ENCODE data around the gene PDE3A.

PDE3A gene

DNA sequence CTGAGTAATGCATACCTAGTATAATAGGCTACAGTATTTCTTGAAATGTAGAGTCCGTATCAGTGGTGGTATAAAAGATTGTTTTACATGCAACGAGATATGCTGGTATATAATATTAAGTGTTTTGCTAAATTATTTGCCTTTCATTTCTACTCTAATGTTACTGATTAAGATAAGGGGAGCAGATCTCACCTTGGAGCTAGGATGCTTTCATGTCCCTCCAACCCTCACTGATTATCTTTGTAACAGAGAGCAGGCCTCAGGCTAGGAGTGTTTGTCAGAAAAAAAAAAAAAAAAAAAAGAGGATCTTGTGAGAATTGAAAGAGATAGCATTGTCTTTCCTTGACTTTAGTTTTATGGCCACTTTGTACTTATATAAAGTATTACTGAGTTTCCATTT is 92.6 kb downstream of the PDE3A start:
- Histone ChIP-seq H3K27ac (no peak overlapping the region), H3K4me3 (no peak overlapping the region)
- TF ChIP-seq, protein P1, sequence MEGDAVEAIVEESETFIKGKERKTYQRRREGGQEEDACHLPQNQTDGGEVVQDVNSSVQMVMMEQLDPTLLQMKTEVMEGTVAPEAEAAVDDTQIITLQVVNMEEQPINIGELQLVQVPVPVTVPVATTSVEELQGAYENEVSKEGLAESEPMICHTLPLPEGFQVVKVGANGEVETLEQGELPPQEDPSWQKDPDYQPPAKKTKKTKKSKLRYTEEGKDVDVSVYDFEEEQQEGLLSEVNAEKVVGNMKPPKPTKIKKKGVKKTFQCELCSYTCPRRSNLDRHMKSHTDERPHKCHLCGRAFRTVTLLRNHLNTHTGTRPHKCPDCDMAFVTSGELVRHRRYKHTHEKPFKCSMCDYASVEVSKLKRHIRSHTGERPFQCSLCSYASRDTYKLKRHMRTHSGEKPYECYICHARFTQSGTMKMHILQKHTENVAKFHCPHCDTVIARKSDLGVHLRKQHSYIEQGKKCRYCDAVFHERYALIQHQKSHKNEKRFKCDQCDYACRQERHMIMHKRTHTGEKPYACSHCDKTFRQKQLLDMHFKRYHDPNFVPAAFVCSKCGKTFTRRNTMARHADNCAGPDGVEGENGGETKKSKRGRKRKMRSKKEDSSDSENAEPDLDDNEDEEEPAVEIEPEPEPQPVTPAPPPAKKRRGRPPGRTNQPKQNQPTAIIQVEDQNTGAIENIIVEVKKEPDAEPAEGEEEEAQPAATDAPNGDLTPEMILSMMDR (IDR thresholded peaks at IDR 0.05) = no peak
- no peak for DNase-seq (ENCODE audit: low spot score)

GRCh38 chr12:20463913-20464524 is 95.7 kb downstream of the PDE3A start:
- TF ChIP-seq, protein P1 (IDR thresholded peaks at IDR 0.05) = peak; percentile 52
- no peak for DNase-seq (ENCODE audit: low spot score)
- Histone ChIP-seq H3K27ac (peak overlapping the region in 1 of 2 donors; percentile 59), H3K4me3 (no peak overlapping the region)

DNA sequence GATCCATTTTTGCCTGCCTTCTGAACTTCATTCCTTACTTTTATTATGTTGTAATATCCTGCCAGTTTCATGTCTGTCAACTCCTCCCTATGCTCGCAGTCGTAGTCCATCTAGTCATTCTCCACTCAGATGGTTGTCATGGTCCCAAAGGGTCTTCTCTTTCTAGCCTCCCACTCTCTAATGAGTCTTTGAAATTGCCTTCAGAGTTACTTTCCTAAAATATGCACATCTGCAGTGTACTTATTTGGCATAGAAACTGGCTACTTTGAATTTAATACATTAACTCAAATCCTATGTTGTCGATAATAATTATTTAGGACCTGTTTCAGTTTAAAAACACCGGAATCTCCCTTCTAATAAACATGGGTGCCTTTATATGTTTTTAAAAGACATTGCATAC is 101.0 kb downstream of the PDE3A start:
- no peak for DNase-seq (ENCODE audit: low spot score)
- no peak overlapping the region for H3K4me3 ChIP-seq
- TF ChIP-seq, protein P1 (IDR thresholded peaks at IDR 0.05) = no peak
- H3K27ac ChIP-seq = peak overlapping the region; percentile 67 to 78

DNA sequence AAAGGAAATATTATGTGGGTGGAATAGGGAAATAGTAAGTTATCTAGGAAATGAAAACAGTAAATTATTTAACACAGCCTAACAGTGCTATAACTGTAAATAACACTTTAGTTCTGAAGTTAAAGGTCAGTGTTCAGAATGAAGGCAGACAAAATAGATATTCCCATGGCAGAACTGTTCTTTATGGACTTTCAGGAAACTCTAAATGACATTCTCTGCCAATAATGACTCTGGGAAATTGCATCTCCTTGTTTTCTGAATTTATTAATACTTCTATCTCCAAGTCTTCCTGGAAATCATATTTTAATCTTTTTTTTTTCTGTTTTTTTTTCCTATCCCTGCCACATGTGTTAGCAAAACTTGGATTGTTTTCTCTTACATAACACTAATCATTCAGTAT is 101.4 kb downstream of the PDE3A start:
- Histone ChIP-seq H3K4me3 (no peak overlapping the region), H3K27ac (peak overlapping the region; percentile 67 to 78)
- TF ChIP-seq, protein P1 (IDR thresholded peaks at IDR 0.05) = no peak
- no peak for DNase-seq (ENCODE audit: low spot score)

DNA sequence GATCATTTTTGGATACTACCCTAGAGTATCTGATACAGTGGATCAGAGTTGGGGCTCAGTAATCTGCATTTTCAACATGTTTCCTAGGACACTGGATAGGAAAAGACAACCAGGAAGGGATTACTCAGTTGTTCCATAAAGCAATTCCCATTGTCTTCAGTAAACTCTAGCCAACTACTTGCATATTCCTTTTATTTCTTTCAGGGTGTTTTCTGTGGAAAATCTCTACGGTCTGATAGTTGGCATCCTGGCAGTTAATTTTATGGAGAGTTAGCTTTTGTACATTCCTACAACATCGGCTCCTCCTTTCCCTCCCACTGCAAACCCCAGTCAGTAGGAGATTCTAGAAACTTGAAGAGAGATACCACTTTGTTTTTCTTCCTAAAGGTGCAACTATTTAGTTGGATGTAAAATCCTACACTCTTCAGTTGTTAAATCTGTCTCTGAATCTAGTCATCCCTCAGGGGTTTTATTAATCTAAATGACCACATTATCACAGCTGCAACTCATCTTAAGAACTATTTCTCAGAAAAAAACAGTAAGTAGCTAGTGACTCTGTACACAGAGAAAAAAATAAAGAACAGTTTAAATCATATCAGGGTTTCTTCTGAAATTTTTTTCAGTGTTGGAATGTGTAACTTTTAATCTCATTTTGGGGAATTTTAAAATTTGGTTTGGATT is 103.9 kb downstream of the PDE3A start:
- no peak for DNase-seq (ENCODE audit: low spot score)
- Histone ChIP-seq H3K4me3 (no peak overlapping the region), H3K27ac (peak overlapping the region; percentile 10 to 74)
- TF ChIP-seq, protein P1 (IDR thresholded peaks at IDR 0.05) = no peak

DNA sequence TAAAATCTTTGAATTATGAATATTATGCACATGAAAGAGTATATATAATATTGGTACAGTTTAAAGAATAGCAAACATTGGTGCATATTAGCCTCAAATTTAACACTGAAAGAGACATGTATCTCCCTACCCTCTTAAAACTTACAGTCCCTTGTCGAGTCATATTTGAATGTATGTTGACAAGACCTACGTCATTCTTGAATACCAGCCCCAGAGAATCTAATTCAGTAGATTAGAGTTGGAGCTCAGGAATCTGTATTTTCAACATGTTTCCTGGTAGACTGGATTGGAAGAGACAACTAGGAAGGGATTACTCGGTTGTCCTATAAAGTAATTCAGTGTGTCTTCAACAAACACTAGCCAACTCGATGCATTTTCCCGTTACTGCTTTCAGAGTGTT is 104.8 kb downstream of the PDE3A start:
- H3K4me3 ChIP-seq = no peak overlapping the region
- H3K27ac ChIP-seq = peak overlapping the region; percentile 44 to 65
- no peak for DNase-seq (ENCODE audit: low spot score)
- TF ChIP-seq, protein P1 (IDR thresholded peaks at IDR 0.05) = no peak

DNA sequence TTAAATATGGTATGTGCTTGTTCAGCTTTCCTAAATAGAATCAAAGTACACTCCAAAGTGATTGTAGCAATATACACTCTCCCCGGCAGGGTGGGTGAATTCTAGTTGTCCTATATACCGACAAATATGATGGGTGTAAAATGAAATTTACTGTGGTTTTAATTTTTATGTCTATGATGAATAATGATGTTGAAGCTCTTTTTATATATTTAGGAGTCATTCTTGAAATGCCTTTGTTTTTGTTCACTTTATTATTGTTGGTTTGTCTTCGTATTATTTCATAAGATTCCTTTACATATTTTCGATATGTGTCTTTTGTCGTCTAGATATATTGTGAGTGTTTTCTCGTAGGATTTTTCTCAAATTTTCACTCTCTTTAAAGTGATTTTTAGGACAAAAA is 105.7 kb downstream of the PDE3A start:
- TF ChIP-seq, protein P1 (IDR thresholded peaks at IDR 0.05) = no peak
- no peak for DNase-seq (ENCODE audit: low spot score)
- no peak overlapping the region for H3K4me3 ChIP-seq
- peak overlapping the region; percentile 44 to 78 for H3K27ac ChIP-seq

All from coronary artery (tissue), 2 donors.